HG03354 (cell line): Measurements from ENCODE around the gene ABHD13.
A peak's percentile ranks its signal among the peaks of the same experiment; 100 is the strongest.
"Not testable (repeated sequence)": the region's sequence is repeated elsewhere in the genome, so short reads cannot be mapped to it uniquely, and the experiment has no call there.

Experiments
- ATAC-seq: cut with Tn5 transposase; IDR thresholded peaks from one replicate; pipeline ENCODE4 v1.9.1; 2021; ENCODE audit warnings: mild to moderate bottlenecking; ENCODE audit not compliant: unreplicated experiment, poor library complexity, severe bottlenecking

Gene ABHD13

GRCh38 chr13:108220041-108220440, 1.8 kb downstream of the ABHD13 start:
- ATAC-seq, result no peak

GRCh38 chr13:108223687-108224503, 5.7 kb downstream of the ABHD13 start:
- no peak for ATAC-seq

- peak; percentile 70 for ATAC-seq
Measured at GRCh38 chr13:108225440-108225839, 7.2 kb downstream of the ABHD13 start.

- peak; percentile 43 for ATAC-seq
Measured at GRCh38 chr13:108226184-108226583, 8.0 kb downstream of the ABHD13 start.

- peak; percentile 46 for ATAC-seq
Measured at GRCh38 chr13:108227651-108228272, 9.6 kb downstream of the ABHD13 start.

GRCh38 chr13:108230377-108230776, 12.2 kb downstream of the ABHD13 start:
- no peak for ATAC-seq

- ATAC-seq, result no peak
Measured at GRCh38 chr13:108249150-108249549, 31.0 kb downstream of the ABHD13 start.

GRCh38 chr13:108257248-108257647, 39.1 kb downstream of the ABHD13 start:
- no peak for ATAC-seq

GRCh38 chr13:108263621-108264355, 45.6 kb downstream of the ABHD13 start:
- ATAC-seq, result no peak

- peak; percentile 13 for ATAC-seq
Measured at GRCh38 chr13:108266321-108266990, 48.3 kb downstream of the ABHD13 start.

- no peak for ATAC-seq
Measured at GRCh38 chr13:108267347-108267746, 49.2 kb downstream of the ABHD13 start.

GRCh38 chr13:108267855-108268254, 49.7 kb downstream of the ABHD13 start:
- not testable (repeated sequence) for ATAC-seq

GRCh38 chr13:108268466-108269112, 50.4 kb downstream of the ABHD13 start:
- ATAC-seq, result no peak

GRCh38 chr13:108269601-108270328, 51.6 kb downstream of the ABHD13 start, which contains the start of gene TNFSF13B:
TSS of gene TNFSF13B (plus strand) at chr13:108269718. CDS start at chr13:108269896, 178 bp downstream.
- ATAC-seq, result peak; percentile 74

- ATAC-seq, result peak; percentile 12
Measured at GRCh38 chr13:108270442-108270841, 52.2 kb downstream of the ABHD13 start.

GRCh38 chr13:108272333-108272732, 54.1 kb downstream of the ABHD13 start:
- ATAC-seq, result no peak

GRCh38 chr13:108273429-108274118, 55.4 kb downstream of the ABHD13 start:
- no peak for ATAC-seq

GRCh38 chr13:108274718-108275117, 56.5 kb downstream of the ABHD13 start:
- ATAC-seq, result no peak
